Inflammatory macrophage treated with lipopolysaccharide for 1 hour (primary cell): ENCODE results near the gene ZC3H12A.
A peak's percentile ranks its signal among the peaks of the same experiment; 100 is the strongest.

Experiments
- DNase-seq, 2 donors: peaks; one replicate each; pipeline ENCODE4 v3.0.0-alpha.2; 2020 to 2022

ZC3H12A gene

DNA sequence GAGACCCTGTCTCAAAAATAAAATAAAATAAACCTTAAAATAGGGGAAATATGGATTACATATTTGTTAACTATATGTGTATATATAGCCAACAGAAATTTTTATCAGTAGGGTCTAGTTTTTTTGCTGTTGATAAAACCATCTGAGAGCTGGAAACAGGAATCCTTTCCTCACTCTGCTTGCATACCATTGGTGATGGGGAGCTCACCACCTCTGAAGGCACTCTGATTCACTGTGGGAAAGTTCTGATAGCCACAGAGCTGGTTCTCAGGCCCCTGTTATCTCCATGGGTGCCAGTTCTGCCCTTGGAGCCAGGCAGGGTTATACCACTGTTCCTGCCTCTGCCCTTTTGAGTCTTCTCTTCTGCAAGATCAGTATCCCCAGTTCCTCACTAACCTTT, 17.8 kb upstream of the ZC3H12A start:
- no peak for DNase-seq

DNA sequence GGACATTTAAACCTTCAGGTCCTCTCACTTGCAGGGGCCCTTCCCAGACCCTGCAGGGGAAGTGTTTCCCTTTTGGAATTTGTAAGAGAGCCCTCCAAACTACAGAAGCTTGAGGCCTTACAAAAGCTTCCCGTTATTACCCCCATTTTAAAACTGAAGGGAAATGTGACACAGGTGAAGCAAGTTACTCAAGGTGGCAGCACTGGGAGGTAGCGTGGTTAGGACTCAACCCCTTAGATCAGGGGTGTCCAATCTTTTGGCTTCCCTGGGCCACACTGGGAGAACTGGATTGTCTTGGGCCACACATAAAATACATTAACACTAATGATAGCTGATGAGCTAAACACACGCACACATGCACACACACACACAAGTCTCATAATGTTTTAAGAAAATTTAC, 15.8 kb upstream of the ZC3H12A start:
- no peak for DNase-seq

GRCh38 chr1:37461698-37462436, 12.5 kb upstream of the ZC3H12A start:
- no peak for DNase-seq

DNA sequence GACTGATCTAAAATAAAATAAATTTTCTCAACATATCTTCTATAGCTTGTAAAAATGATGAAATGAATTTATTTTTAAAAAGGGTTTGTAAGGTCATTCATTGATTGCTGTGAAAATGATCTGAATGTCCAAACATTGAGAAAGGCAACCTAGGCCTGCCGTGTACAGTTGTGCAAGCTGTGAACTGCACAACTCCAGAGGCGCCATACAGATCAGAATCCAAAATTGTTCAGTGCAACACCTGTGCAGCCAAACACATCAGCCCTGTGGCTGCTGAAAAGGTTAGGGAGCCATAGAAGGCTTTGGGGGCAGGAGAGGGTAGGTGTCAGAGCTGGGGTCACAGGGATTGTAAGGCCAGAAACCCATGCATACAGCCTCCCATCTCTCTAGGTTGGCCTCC, 9.9 kb upstream of the ZC3H12A start:
- DNase-seq = no peak

DNA sequence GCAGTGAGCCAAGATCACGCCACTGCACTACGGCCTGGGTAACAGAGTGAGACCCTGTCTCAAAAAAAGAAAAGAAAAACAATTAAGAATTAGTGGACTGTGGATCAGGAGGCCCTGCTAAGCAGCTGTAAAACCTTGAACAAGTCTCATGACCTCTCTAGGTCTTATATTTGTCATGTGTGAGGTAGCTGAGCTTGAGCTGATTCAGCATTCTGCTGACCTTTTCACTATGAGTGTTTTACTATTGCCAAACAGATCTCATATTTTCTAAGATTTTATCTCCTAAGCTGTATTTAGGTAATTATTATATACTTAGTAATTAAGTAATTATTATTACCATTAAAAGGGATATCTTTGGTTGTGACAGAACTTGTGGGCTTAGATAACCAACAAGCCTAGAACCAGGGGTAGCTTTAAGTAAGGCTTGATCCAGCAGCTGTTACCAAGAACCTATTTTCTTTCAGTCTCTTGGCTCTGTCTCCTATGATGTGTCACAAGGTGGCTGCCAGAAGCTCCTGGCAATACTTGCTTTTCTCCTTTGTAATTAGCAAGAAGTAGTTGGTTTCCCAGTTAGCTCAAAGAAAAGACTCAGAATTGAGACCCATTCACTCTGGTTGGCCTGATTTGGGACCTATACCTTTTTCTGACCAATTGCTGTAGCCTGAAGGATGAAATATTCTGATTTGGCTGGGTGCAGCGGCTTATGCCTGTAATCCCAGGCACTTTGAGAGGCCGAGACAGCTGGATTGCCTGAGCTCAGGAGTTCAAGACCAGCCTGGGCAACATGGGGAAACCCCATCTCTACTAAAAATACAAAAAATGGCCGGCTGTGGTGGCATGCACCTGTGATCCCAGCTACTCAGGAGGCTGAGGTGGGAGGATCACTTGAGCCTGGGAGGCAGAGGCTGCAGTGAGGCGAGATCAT, 8.5 kb upstream of the ZC3H12A start:
- DNase-seq = no peak

- no peak for DNase-seq
These were observed 6.3 kb upstream of the ZC3H12A start for GRCh38 chr1:37468037-37468436.

- peak; percentile 87 to 88 for DNase-seq
These were observed 5.0 kb upstream of the ZC3H12A start for GRCh38 chr1:37469386-37469785.

DNA sequence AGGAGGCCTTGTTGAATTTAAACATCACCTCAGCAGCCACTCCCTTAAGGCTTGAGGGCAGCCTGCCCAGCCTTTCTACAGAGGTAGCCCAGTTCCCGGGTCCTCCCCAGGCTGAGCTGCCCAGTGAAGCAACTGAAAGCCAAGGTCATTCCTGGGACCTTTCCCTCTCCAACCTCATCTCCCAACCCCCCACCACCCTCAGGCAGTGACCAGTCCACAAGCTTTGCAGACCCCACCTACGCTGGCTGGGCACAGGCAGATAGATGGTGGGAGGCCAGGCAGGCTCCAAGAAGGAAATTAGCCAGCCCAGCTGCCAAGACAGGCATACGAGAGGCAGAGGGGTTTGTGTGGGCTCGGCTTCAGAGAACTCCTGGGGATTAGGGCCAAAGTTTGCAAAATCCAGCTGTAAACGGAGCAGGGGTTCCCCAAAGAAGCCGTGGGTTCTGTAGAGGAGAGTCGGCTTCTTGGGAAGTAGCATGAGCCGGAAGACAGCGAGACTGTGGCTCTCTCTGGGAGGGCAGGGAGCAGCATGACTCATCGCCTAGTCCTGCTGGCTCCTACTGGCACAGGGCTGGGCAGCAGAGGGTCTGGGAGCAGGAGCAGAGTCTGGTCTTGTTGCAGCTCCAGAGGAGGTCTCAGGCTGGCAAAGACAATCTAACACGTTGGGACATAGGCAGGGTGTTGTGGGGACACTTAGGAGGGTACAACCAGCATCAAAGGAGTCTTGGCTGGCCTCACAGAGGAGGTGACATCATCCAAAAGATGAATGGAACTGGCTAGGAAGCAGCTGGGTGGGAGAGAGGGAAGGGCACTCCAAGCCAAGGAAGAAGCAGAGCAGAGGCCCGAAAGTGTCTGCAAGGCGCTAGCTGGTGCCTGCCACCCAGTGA, 2.8 kb upstream of the ZC3H12A start:
- peak; percentile 82 to 96 for DNase-seq

DNA sequence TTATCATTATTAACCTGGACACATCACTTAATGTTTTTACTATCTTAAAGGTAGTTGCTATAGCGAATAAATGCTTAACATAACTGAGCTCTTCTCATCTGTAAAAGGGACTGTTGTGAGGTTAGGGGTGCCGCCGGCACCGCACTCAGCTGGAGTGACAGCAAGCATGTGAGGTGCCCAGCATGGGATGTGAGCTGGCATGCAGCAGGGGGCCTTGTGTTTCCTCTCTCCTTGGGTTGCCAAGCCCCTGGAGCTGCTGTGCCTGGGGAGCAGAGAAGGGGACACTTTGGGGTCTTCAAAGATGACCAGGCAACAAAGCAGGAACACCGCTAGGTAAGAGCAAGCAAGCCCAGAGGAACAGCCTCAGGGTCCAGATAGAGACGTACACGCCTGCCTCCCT, 2.1 kb upstream of the ZC3H12A start:
- no peak for DNase-seq

- no peak for DNase-seq
These were observed 1.4 kb upstream of the ZC3H12A start for GRCh38 chr1:37472994-37473393.

GRCh38 chr1:37473431-37474045, 842 bp upstream of the ZC3H12A start:
- no peak for DNase-seq

- no peak for DNase-seq
These were observed 458 bp downstream of the ZC3H12A start for GRCh38 chr1:37474697-37475379.

GRCh38 chr1:37475380-37476086, 1.2 kb downstream of the ZC3H12A start:
- no peak for DNase-seq

DNA sequence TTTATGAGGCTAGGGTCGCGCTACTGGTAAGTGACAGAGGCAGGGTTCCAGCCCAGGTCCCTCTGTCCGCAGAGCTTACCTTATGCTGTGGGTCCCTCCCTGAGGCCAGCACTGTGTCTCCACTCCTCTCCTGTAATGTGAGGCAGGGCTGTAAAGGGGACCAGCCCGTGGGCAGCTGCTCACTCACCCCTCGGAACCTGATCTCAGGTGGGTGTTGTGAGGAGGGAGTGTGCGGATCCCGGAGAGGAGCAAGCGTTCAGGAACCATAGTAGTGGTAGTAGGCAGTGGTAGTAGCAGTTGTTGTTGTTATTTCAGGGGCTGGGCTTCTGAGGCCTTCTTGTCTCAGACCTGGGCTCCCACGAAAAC, 1.7 kb downstream of the ZC3H12A start:
- no peak for DNase-seq

DNA sequence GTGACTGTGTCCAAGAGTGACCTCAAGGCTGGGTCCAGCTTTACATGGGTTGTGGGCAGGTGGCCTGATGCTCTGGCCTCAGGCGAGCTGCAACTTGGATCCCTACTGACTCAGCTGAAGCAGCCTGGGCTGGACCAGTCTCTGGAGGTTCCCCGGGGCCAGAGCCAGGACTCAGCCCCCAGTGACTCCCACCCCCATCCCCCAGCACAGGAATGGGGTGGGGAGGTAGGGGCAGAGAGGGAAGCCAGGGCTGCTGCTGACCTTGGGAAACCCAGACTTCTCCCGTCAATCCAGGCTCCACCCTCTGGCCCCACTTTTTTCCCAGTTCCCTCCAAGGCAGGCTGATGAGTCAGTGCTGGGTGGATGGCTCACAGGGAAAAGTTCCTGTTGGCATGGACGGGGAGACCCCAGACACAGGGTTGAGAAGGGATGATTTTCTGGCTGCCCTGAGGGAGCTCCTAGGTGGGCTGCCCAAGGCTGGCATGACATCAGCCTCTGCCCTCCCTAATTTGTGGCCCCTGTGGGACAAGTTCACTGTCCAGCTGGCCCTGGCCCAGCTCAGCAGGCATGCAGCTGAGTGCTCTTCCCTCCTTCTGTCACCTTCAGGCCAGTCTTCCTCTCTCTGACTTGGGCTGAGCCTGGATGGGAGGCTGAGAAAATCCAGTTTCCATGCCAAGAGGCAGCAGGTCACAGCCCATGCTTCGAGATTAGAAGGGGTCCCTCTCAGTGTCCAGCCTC, 2.2 kb downstream of the ZC3H12A start:
- DNase-seq = peak; percentile 75 to 91

- DNase-seq = peak; percentile 91 to 97
These were observed 3.0 kb downstream of the ZC3H12A start for GRCh38 chr1:37477198-37477931.

GRCh38 chr1:37477946-37478345, 3.6 kb downstream of the ZC3H12A start:
- no peak for DNase-seq

DNA sequence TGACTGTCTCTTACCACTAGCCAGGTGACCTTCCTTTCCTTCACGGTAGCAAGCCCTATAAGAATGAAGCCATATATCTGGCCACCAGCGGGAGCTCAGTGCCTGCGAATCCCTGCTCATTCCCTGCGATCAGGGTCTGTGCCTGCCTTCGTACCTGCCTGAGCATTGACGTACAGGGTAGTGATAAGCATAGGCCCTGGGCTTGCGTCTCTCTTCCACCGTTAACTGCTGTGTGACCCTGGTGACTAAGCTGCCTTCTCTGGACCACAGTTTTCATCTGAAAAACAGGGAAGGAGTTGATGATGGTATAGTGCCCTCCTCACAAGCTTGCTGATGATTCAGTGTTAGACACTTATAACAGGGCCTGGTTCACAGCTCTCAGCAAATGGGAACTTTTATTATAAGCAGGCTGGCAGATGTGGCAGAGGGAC, 4.1 kb downstream of the ZC3H12A start:
- DNase-seq = peak; percentile 62 to 73

GRCh38 chr1:37478890-37479254, 4.5 kb downstream of the ZC3H12A start:
- peak; percentile 82 to 85 for DNase-seq
